Fibroblast of the conjunctiva (primary cell): ENCODE measurements around the gene APOBEC4.

Experiments
- DNase-seq: peaks from one replicate; pipeline ENCODE4 v3.0.0-alpha.2; 2010; ENCODE audit warnings: low read depth

The APOBEC4 gene

GRCh38 chr1:183674886-183675285, 21.8 kb upstream of the APOBEC4 start:
- no peak for DNase-seq

- DNase-seq, result peak; percentile 46
Measured at GRCh38 chr1:183674339-183674738, 21.2 kb upstream of the APOBEC4 start.

- DNase-seq, result no peak
Measured at GRCh38 chr1:183673605-183674323, 20.6 kb upstream of the APOBEC4 start.

- no peak for DNase-seq
Measured at GRCh38 chr1:183670169-183670568, 17.1 kb upstream of the APOBEC4 start.

GRCh38 chr1:183656355-183656754, 3.2 kb upstream of the APOBEC4 start:
- no peak for DNase-seq

- DNase-seq, result peak; percentile 79
Measured at GRCh38 chr1:183655562-183656075, 2.5 kb upstream of the APOBEC4 start.

- no peak for DNase-seq
Measured at GRCh38 chr1:183654706-183655105, 1.6 kb upstream of the APOBEC4 start.

GRCh38 chr1:183653876-183654451, 848 bp upstream of the APOBEC4 start:
- no peak for DNase-seq

- DNase-seq, result no peak
Measured at GRCh38 chr1:183653462-183653794, 312 bp upstream of the APOBEC4 start.

- DNase-seq, result no peak
Measured at GRCh38 chr1:183652107-183652506, 1.0 kb downstream of the APOBEC4 start.

GRCh38 chr1:183651612-183652011, 1.5 kb downstream of the APOBEC4 start:
- no peak for DNase-seq

GRCh38 chr1:183648042-183648441, 5.1 kb downstream of the APOBEC4 start:
- no peak for DNase-seq

- no peak for DNase-seq
Measured at GRCh38 chr1:183646776-183647175, 6.3 kb downstream of the APOBEC4 start.

GRCh38 chr1:183645531-183645930, 7.6 kb downstream of the APOBEC4 start:
- no peak for DNase-seq

- DNase-seq, result no peak
Measured at GRCh38 chr1:183642166-183642565, 10.9 kb downstream of the APOBEC4 start.

GRCh38 chr1:183640193-183640592, 12.9 kb downstream of the APOBEC4 start:
- no peak for DNase-seq

GRCh38 chr1:183638649-183639387, 14.3 kb downstream of the APOBEC4 start:
- DNase-seq, result no peak

GRCh38 chr1:183636783-183637182, 16.3 kb downstream of the APOBEC4 start:
- no peak for DNase-seq

GRCh38 chr1:183636334-183636682, 16.8 kb downstream of the APOBEC4 start:
- no peak for DNase-seq

GRCh38 chr1:183635606-183636333, 17.3 kb downstream of the APOBEC4 start, which contains the start of gene ARPC5:
TSS of gene ARPC5 (minus strand) at chr1:183635783. CDS start at chr1:183635659, 124 bp downstream.
- peak; percentile 97 for DNase-seq

GRCh38 chr1:183635099-183635605, 18.0 kb downstream of the APOBEC4 start:
- DNase-seq, result no peak

- no peak for DNase-seq
Measured at GRCh38 chr1:183634429-183635065, 18.6 kb downstream of the APOBEC4 start.
